Fibroblast of lung (primary cell): Measurements from ENCODE around the gene RFX1. TPM values are rescaled to one million over a fixed set of nuclear protein-coding genes. Genes with fewer than 3 reads are reported as not detected.
A peak's percentile ranks its signal among the peaks of the same experiment; 100 is the strongest.

Experiments used
- DNase-seq, 2 donors: peaks; one replicate each; pipeline versions ENCODE4 v3.0.0 to v3.0.0-alpha.2; 2010; ENCODE audit warnings: low read depth in 2 of 2
- H2AFZ ChIP-seq: 2 replicates; pipeline ENCODE4 v1.5.1; 2012; ENCODE audit warnings: low read length, control low read depth, inconsistent platforms
- H3K27ac ChIP-seq: 2 replicates; pipeline ENCODE4 v1.5.1; 2011; ENCODE audit warnings: low read length, control low read depth; ENCODE audit not compliant: insufficient read depth
- H3K27me3 ChIP-seq: 2 replicates; pipeline ENCODE4 v1.5.1; 2011; ENCODE audit warnings: mild to moderate bottlenecking, low read length; ENCODE audit not compliant: control insufficient read depth, insufficient read depth
- H3K36me3 ChIP-seq: 2 replicates; pipeline ENCODE4 v1.5.1; 2011; ENCODE audit warnings: low read length; ENCODE audit not compliant: control insufficient read depth, insufficient read depth
- H3K4me1 ChIP-seq: 2 replicates; pipeline ENCODE4 v1.5.1; 2011; ENCODE audit warnings: low read length; ENCODE audit not compliant: control insufficient read depth, insufficient read depth; ENCODE audit errors: extremely low read depth
- H3K4me2 ChIP-seq: 2 replicates; pipeline ENCODE4 v1.5.1; 2011; ENCODE audit warnings: low read length, control low read depth; ENCODE audit not compliant: insufficient read depth; ENCODE audit errors: extremely low read depth
- H3K4me3 ChIP-seq, 4 experiments: fragments of 200-600 bp in 1 of 4; sonication (generic) in 1 of 4; replicated peaks in 1 of 4; 2 replicates each; pipeline ENCODE4 v1.5.1; 2011 to 2016; ENCODE audit warnings: low read length in 4 of 4, low read depth in 3 of 4, mild to moderate bottlenecking in 3 of 4, control low read depth in 2 of 4, inconsistent platforms in 1 of 4, mixed read lengths in 1 of 4; ENCODE audit not compliant: insufficient read depth in 1 of 4; ENCODE audit errors: control extremely low read depth in 1 of 4
- H3K79me2 ChIP-seq: 2 replicates; pipeline ENCODE4 v1.5.1; 2012; ENCODE audit warnings: mild to moderate bottlenecking, low read length, inconsistent platforms; ENCODE audit not compliant: control insufficient read depth, insufficient read depth
- H3K9ac ChIP-seq: 2 replicates; pipeline ENCODE4 v1.5.1; 2011; ENCODE audit warnings: mild to moderate bottlenecking, low read length, control low read depth; ENCODE audit not compliant: insufficient read depth
- H3K9me3 ChIP-seq: 2 replicates; pipeline ENCODE4 v1.5.1; 2012; ENCODE audit warnings: low read depth, low read length; ENCODE audit not compliant: control insufficient read depth, insufficient read depth
- H4K20me1 ChIP-seq: 2 replicates; pipeline ENCODE4 v1.5.1; 2011; ENCODE audit warnings: low read length; ENCODE audit not compliant: control insufficient read depth, insufficient read depth; ENCODE audit errors: extremely low read depth
- CTCF ChIP-seq, 2 donors: IDR thresholded peaks in 1 of 2; conservative IDR thresholded peaks in 1 of 2; 1 replicate in 1 of 2; 2 replicates in 1 of 2; pipeline ENCODE4 v1.5.1; 2011 to 2012; ENCODE audit warnings: low read length in 2 of 2, control low read depth in 1 of 2, inconsistent platforms in 1 of 2, low read depth in 1 of 2, mild to moderate bottlenecking in 1 of 2
- EZH2 ChIP-seq: IDR thresholded peaks from 2 replicates; pipeline ENCODE4 v1.5.1; 2012; ENCODE audit warnings: low read length, control low read depth, mild to moderate bottlenecking; ENCODE audit errors: missing control alignments
- polyA minus RNA-seq: library from RNA; depleted of rRNA, polyadenylated mRNA; stranded (reverse); fragments of >200 nt; gene quantifications from 2 replicates; pipeline ENCODE4 v1.2.3, GENCODE V29; 2011; ENCODE audit warnings: low replicate concordance
- polyA plus RNA-seq, 2 donors: library from polyadenylated mRNA; depleted of rRNA in 1 of 2; stranded (reverse) in 1 of 2; unstranded in 1 of 2; fragments of >200 nt; gene quantifications; 2 replicates each; pipeline ENCODE4 v1.2.1, GENCODE V29; 2011 to 2012; ENCODE audit warnings: missing spikeins in 1 of 2
- total RNA-seq: library from RNA; depleted of rRNA; stranded (reverse); fragments of >200 nt; gene quantifications from 2 replicates; pipeline ENCODE4 v1.2.1, GENCODE V29; 2014

The RFX1 gene
- total RNA-seq (1.0 and 2.6 TPM in 2 replicates), polyA plus RNA-seq (0.44 and 2.4 TPM in 2 replicates), polyA minus RNA-seq (3.3 and 5.5 TPM in 2 replicates)
- polyA plus RNA-seq (2012) = 4.3 and 6.7 TPM in 2 replicates

- Histone ChIP-seq H2AFZ (peak within 1 kb of the TSS; percentile 59), H3K4me3 (peak within 1 kb of the TSS; percentile 60 to 81 (median 71)), H3K9ac (peak within 1 kb of the TSS; percentile 98), H3K4me2 (peak within 1 kb of the TSS; percentile 83), H3K9me3 (no peaks in the 10 kb centered on the region), H3K27me3 (no peaks in the 10 kb centered on the region), H3K36me3 (no peaks in the 10 kb centered on the region), H3K79me2 (peaks cover 2% of the 10 kb centered on the region), H3K4me1 (peaks cover 15% of the 10 kb centered on the region), H3K27ac (peak within 1 kb of the TSS; percentile 98), H4K20me1 (no peaks in the 10 kb centered on the region)
- TF ChIP-seq EZH2 = no peak
- peak; percentile 100 for DNase-seq
Observed at GRCh38 chr19:14006085-14006765, at the start of gene RFX1. TSS of gene RFX1 (minus strand) at chr19:14006320. CDS start at chr19:13993843, 12,477 bp downstream.

- Histone ChIP-seq H4K20me1 (no peaks in the 10 kb centered on the region), H3K36me3 (no peaks in the 10 kb centered on the region), H3K4me2 (no peak overlapping the region), H3K4me1 (no peaks in the 10 kb centered on the region), H3K4me3 (no peak overlapping the region), H2AFZ (no peak overlapping the region), H3K79me2 (no peaks in the 10 kb centered on the region), H3K27me3 (peaks cover 5% of the 10 kb centered on the region), H3K27ac (no peak overlapping the region), H3K9ac (no peak overlapping the region), H3K9me3 (no peaks in the 10 kb centered on the region)
- DNase-seq = no peak
- no peak for TF ChIP-seq EZH2
- TF ChIP-seq CTCF (conservative IDR thresholded peaks at IDR 0.05 in 1 of 2, IDR thresholded peaks at IDR 0.05 in 1 of 2; ENCODE audit: low read depth in 1 of 2, low read length in 2 of 2) = no peak
Observed at GRCh38 chr19:14055396-14055795, 49.3 kb upstream of the RFX1 start.

- Histone ChIP-seq H3K27me3 (peaks cover 5% of the 10 kb centered on the region), H4K20me1 (no peaks in the 10 kb centered on the region), H2AFZ (no peak overlapping the region), H3K9ac (no peak overlapping the region), H3K9me3 (no peaks in the 10 kb centered on the region), H3K4me2 (no peak overlapping the region), H3K79me2 (no peaks in the 10 kb centered on the region), H3K27ac (no peak overlapping the region), H3K36me3 (no peaks in the 10 kb centered on the region), H3K4me1 (no peaks in the 10 kb centered on the region), H3K4me3 (no peak overlapping the region)
- DNase-seq = no peak
- TF ChIP-seq EZH2 (no peak), CTCF (conservative IDR thresholded peaks at IDR 0.05 in 1 of 2, IDR thresholded peaks at IDR 0.05 in 1 of 2; ENCODE audit: low read depth in 1 of 2, low read length in 2 of 2) (no peak)
Observed at GRCh38 chr19:14054721-14055120, 48.6 kb upstream of the RFX1 start.
